GM19240 (cell line): Measurements from ENCODE around the gene KRTAP4-3.
"Not testable (repeated sequence)": the region's sequence is repeated elsewhere in the genome, so short reads cannot be mapped to it uniquely, and the experiment has no call there.

Experiments
- DNase-seq: peaks from one replicate; pipeline ENCODE4 v3.0.0; 2011; ENCODE audit warnings: low spot score; ENCODE audit not compliant: insufficient read length

KRTAP4-3 gene

GRCh38 chr17:41168121-41168520, at the start of gene KRTAP4-3:
KRTAP4-3 (minus strand) TSS chr17:41168221; CDS start chr17:41168172, 49 bp downstream.
- DNase-seq = no peak

- no peak for DNase-seq
Measured at GRCh38 chr17:41215681-41216080, 47.7 kb upstream of the KRTAP4-3 start.

- DNase-seq = no peak
Measured at GRCh38 chr17:41212524-41213169, 44.6 kb upstream of the KRTAP4-3 start.

GRCh38 chr17:41211845-41212466, 43.9 kb upstream of the KRTAP4-3 start:
- DNase-seq = no peak

- DNase-seq = no peak
Measured at GRCh38 chr17:41199421-41200078, 31.5 kb upstream of the KRTAP4-3 start.

GRCh38 chr17:41196068-41196467, 28.0 kb upstream of the KRTAP4-3 start:
- DNase-seq = no peak

- DNase-seq = no peak
Measured at GRCh38 chr17:41190328-41190727, 22.3 kb upstream of the KRTAP4-3 start.

- DNase-seq = not testable (repeated sequence)
Measured at GRCh38 chr17:41189837-41190318, 21.9 kb upstream of the KRTAP4-3 start, which contains the start of gene KRTAP9-1. KRTAP9-1 (plus strand) TSS chr17:41189887; CDS start chr17:41189887, 0 bp downstream.

GRCh38 chr17:41186872-41187271, 18.9 kb upstream of the KRTAP4-3 start:
- DNase-seq = no peak

- DNase-seq = no peak
Measured at GRCh38 chr17:41185001-41185400, 17.0 kb upstream of the KRTAP4-3 start.

GRCh38 chr17:41184480-41184961, 16.5 kb upstream of the KRTAP4-3 start, which contains the start of gene KRTAP4-1:
KRTAP4-1 (minus strand) TSS chr17:41184911; CDS start chr17:41184854, 57 bp downstream.
- no peak for DNase-seq

- no peak for DNase-seq
Measured at GRCh38 chr17:41178843-41179616, 11.0 kb upstream of the KRTAP4-3 start.

GRCh38 chr17:41178341-41178740, 10.3 kb upstream of the KRTAP4-3 start:
- DNase-seq = no peak

GRCh38 chr17:41177727-41178271, 9.8 kb upstream of the KRTAP4-3 start, which contains the start of gene KRTAP4-2:
KRTAP4-2 (minus strand) TSS chr17:41178221; CDS start chr17:41178164, 57 bp downstream.
- no peak for DNase-seq

- no peak for DNase-seq
Measured at GRCh38 chr17:41176744-41177387, 8.8 kb upstream of the KRTAP4-3 start.

- DNase-seq = no peak
Measured at GRCh38 chr17:41171886-41172285, 3.9 kb upstream of the KRTAP4-3 start.

- DNase-seq = no peak
Measured at GRCh38 chr17:41167561-41167960, 460 bp downstream of the KRTAP4-3 start.

GRCh38 chr17:41163828-41164227, 4.2 kb downstream of the KRTAP4-3 start:
- no peak for DNase-seq

- DNase-seq = no peak
Measured at GRCh38 chr17:41160648-41161047, 7.4 kb downstream of the KRTAP4-3 start, which contains the start of gene KRTAP4-4. KRTAP4-4 (minus strand) TSS chr17:41160748; CDS start chr17:41160691, 57 bp downstream.

- not testable (repeated sequence) for DNase-seq
Measured at GRCh38 chr17:41160190-41160589, 7.8 kb downstream of the KRTAP4-3 start.
